ENCODE results near the gene PRR30.
"Not testable (repeated sequence)": the region's sequence is repeated elsewhere in the genome, so short reads cannot be mapped to it uniquely, and the experiment has no call there.

PRR30 gene

GRCh38 chr2:27127883-27128667, 11.1 kb downstream of the PRR30 start:
- no peak for DNase-seq

GRCh38 chr2:27126252-27126710, 12.9 kb downstream of the PRR30 start:
- no peak for DNase-seq

GRCh38 chr2:27125104-27125503, 14.1 kb downstream of the PRR30 start:
- DNase-seq, result no peak

GRCh38 chr2:27123302-27124150, 15.7 kb downstream of the PRR30 start, which contains the start of gene ABHD1:
Gene ABHD1 (plus strand): TSS chr2:27123815. CDS start chr2:27123949, 134 bp downstream.
- DNase-seq, result peak; percentile 16 to 73 (median 49)

- no peak for DNase-seq
Measured at GRCh38 chr2:27122791-27123190, 16.4 kb downstream of the PRR30 start.

GRCh38 chr2:27121906-27122305, 17.3 kb downstream of the PRR30 start:
- no peak for DNase-seq

- DNase-seq, result not testable (repeated sequence)
Measured at GRCh38 chr2:27119330-27119670, 19.9 kb downstream of the PRR30 start.

GRCh38 chr2:27118525-27119329, 20.5 kb downstream of the PRR30 start, which contains the start of gene CGREF1:
Gene CGREF1 (minus strand): TSS chr2:27119128. CDS start chr2:27104366, 14,762 bp downstream.
- DNase-seq, result no peak

GRCh38 chr2:27117995-27118524, 21.1 kb downstream of the PRR30 start:
- no peak for DNase-seq

- no peak for DNase-seq
Measured at GRCh38 chr2:27115519-27115918, 23.7 kb downstream of the PRR30 start.

- DNase-seq, result not testable (repeated sequence)
Measured at GRCh38 chr2:27111392-27112078, 27.7 kb downstream of the PRR30 start.

- DNase-seq, result not testable (repeated sequence)
Measured at GRCh38 chr2:27110603-27111352, 28.4 kb downstream of the PRR30 start.

- DNase-seq, result no peak
Measured at GRCh38 chr2:27109083-27109482, 30.1 kb downstream of the PRR30 start.

- no peak for DNase-seq
Measured at GRCh38 chr2:27108221-27108620, 31.0 kb downstream of the PRR30 start.

GRCh38 chr2:27105981-27106380, 33.2 kb downstream of the PRR30 start:
- DNase-seq, result no peak

- DNase-seq, result no peak
Measured at GRCh38 chr2:27102329-27102728, 36.9 kb downstream of the PRR30 start.

GRCh38 chr2:27100036-27100435, 39.2 kb downstream of the PRR30 start:
- no peak for DNase-seq

- no peak for DNase-seq
Measured at GRCh38 chr2:27099334-27099955, 39.8 kb downstream of the PRR30 start.

- no peak for DNase-seq
Measured at GRCh38 chr2:27097341-27097740, 41.9 kb downstream of the PRR30 start.

- DNase-seq, result no peak
Measured at GRCh38 chr2:27096748-27097297, 42.4 kb downstream of the PRR30 start.
